Activated CD8-positive, alpha-beta memory T cell treated with anti-CD3 and anti-CD28 coated beads, Interleukin-2, amount 50 U/mL, for 24 hours (primary cell): ENCODE results near the gene SLC25A5.
"Not testable (repeated sequence)": the region's sequence is repeated elsewhere in the genome, so short reads cannot be mapped to it uniquely, and the experiment has no call there.

ENCODE experiments used
- DNase-seq: peaks from one replicate; pipeline ENCODE4 v3.0.0-alpha.2; 2020; ENCODE audit errors: extremely low read depth

Gene SLC25A5

GRCh38 chrX:119477812-119478232 is 9.6 kb downstream of the SLC25A5 start:
- DNase-seq: no peak

- DNase-seq: no peak
Observed at GRCh38 chrX:119478504-119478903, 10.3 kb downstream of the SLC25A5 start.

GRCh38 chrX:119479845-119480244 is 11.6 kb downstream of the SLC25A5 start:
- DNase-seq: no peak

- no peak for DNase-seq
Observed at GRCh38 chrX:119481323-119481801, 13.1 kb downstream of the SLC25A5 start.

- DNase-seq: no peak
Observed at GRCh38 chrX:119482041-119482440, 13.8 kb downstream of the SLC25A5 start.

- no peak for DNase-seq
Observed at GRCh38 chrX:119482481-119483480, 14.5 kb downstream of the SLC25A5 start.

GRCh38 chrX:119486745-119487144 is 18.5 kb downstream of the SLC25A5 start:
- DNase-seq: no peak

GRCh38 chrX:119487766-119488165 is 19.5 kb downstream of the SLC25A5 start:
- DNase-seq: not testable (repeated sequence)

- no peak for DNase-seq
Observed at GRCh38 chrX:119488749-119489148, 20.5 kb downstream of the SLC25A5 start.

- DNase-seq: no peak
Observed at GRCh38 chrX:119489212-119490074, 21.2 kb downstream of the SLC25A5 start.

- no peak for DNase-seq
Observed at GRCh38 chrX:119492463-119492862, 24.2 kb downstream of the SLC25A5 start.

GRCh38 chrX:119493851-119494495 is 25.7 kb downstream of the SLC25A5 start:
- DNase-seq: not testable (repeated sequence)

GRCh38 chrX:119495734-119496726 is 27.8 kb downstream of the SLC25A5 start:
- DNase-seq: no peak

GRCh38 chrX:119497185-119497584 is 28.9 kb downstream of the SLC25A5 start:
- DNase-seq: no peak

- no peak for DNase-seq
Observed at GRCh38 chrX:119500061-119500800, 32.0 kb downstream of the SLC25A5 start.

- DNase-seq: no peak
Observed at GRCh38 chrX:119501511-119502148, 33.4 kb downstream of the SLC25A5 start.

GRCh38 chrX:119502727-119503483 is 34.7 kb downstream of the SLC25A5 start:
- DNase-seq: no peak

GRCh38 chrX:119503484-119503861 is 35.2 kb downstream of the SLC25A5 start:
- no peak for DNase-seq

- DNase-seq: not testable (repeated sequence)
Observed at GRCh38 chrX:119505145-119505544, 36.9 kb downstream of the SLC25A5 start.
